GM18526 (cell line): Measurements from ENCODE around the gene ARHGAP12.

ENCODE experiments used
- POLR2A ChIP-seq: IDR thresholded peaks from 3 replicates; pipeline ENCODE4 v1.6.1; 2011; ENCODE audit not compliant: insufficient read length; ENCODE audit errors: extremely low read depth

The ARHGAP12 gene

GRCh38 chr10:31876652-31877352, 51.8 kb downstream of the ARHGAP12 start:
- no peak for TF ChIP-seq POLR2A

- TF ChIP-seq POLR2A = no peak
These were observed 53.0 kb downstream of the ARHGAP12 start for GRCh38 chr10:31875608-31876007.

- TF ChIP-seq POLR2A = no peak
These were observed 54.9 kb downstream of the ARHGAP12 start for GRCh38 chr10:31873724-31874123.

- TF ChIP-seq POLR2A = no peak
These were observed 57.2 kb downstream of the ARHGAP12 start for GRCh38 chr10:31871266-31872065.

- TF ChIP-seq POLR2A = no peak
These were observed 61.0 kb downstream of the ARHGAP12 start for GRCh38 chr10:31867646-31868045.

GRCh38 chr10:31866118-31866670, 62.4 kb downstream of the ARHGAP12 start:
- TF ChIP-seq POLR2A = no peak

- TF ChIP-seq POLR2A = no peak
These were observed 63.7 kb downstream of the ARHGAP12 start for GRCh38 chr10:31864834-31865518.

GRCh38 chr10:31855033-31855432, 73.6 kb downstream of the ARHGAP12 start:
- TF ChIP-seq POLR2A = no peak

- no peak for TF ChIP-seq POLR2A
These were observed 75.0 kb downstream of the ARHGAP12 start for GRCh38 chr10:31853629-31854028.

- TF ChIP-seq POLR2A = no peak
These were observed 77.4 kb downstream of the ARHGAP12 start for GRCh38 chr10:31851216-31851615.

- TF ChIP-seq POLR2A = no peak
These were observed 81.1 kb downstream of the ARHGAP12 start for GRCh38 chr10:31847515-31847914.

GRCh38 chr10:31838709-31839108, 89.9 kb downstream of the ARHGAP12 start:
- TF ChIP-seq POLR2A = no peak

GRCh38 chr10:31838065-31838464, 90.6 kb downstream of the ARHGAP12 start:
- no peak for TF ChIP-seq POLR2A

GRCh38 chr10:31836569-31837406, 91.8 kb downstream of the ARHGAP12 start:
- TF ChIP-seq POLR2A = no peak

- no peak for TF ChIP-seq POLR2A
These were observed 94.9 kb downstream of the ARHGAP12 start for GRCh38 chr10:31833753-31834152.
